Hematopoietic multipotent progenitor cell treated with erythropoietin and hydrocortisone succinate and interleukin-3 and kit ligand, for 4 days (in vitro differentiated cells): Measurements from ENCODE around the gene PTRH1.
A peak's percentile ranks its signal among the peaks of the same experiment; 100 is the strongest.

Experiments
- DNase-seq: peaks from one replicate; pipeline ENCODE4 v3.0.0-alpha.2; 2015

PTRH1 gene

DNA sequence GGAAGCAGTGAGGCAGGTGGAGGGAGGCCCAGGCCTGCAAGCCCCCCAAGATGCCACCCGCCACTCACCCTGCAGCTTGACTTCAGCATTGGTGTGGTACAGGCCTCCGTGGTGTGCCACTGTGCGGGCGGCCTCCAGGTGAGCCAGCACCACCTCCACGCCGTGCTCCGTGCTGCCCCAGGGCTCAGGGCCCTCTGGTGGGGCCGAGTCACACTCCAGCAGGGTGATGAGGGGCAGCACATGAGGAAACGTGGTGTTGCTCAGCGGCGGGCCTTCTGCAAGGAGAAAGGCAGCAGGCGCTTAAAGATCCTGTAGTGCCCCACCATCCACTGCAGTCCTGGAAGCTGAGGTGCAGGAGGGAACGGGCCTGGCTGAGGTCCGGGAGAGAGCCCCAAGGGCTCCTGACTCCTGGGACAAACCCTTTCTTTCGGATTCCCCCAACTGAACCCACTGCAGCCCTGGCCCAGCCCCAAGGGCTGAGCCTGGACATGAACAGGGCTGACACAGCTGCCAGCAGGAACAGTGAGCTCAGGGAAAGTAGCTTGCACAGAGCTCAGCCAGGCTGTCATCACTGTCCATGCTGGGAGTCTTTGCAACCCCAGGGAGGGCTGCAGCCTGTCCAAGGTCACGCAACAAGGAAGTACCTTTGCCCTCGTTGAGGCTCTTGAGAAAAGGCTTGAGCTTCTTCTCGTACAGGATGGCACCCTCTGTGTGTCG, 24.3 kb upstream of the PTRH1 start:
- DNase-seq: no peak

- no peak for DNase-seq
These were observed 23.2 kb upstream of the PTRH1 start for GRCh38 chr9:127738666-127739065.

DNA sequence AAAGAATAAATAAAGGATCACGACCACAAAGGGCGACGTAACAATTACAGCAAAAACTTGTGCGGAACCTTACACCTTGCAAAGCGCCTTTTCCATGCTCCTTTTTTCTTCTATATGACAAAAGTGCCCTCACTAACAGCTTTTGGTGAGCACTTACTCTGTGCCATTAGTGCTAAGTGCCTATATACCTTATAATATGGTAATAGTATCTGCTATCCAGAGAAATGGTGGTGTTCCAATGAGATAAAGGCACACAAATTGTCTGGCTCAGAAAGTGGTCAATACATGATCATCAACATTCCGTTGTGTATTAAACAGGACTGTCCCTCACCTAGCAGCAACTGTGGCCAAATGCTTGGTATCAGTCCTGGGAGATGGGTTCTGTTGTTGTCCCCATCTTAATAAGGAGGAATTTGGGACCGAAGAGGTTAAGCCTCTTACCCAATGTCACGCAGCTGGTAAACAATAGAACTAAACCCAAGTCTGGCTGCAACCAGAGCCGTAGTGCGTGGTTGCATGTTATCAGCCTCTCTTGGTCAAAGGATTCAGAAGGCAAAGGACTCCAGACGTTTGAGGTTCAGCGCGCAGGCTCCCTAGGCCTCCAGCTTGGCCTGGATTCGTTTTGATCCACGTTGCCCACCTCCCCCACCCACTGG, 20.2 kb upstream of the PTRH1 start:
- no peak for DNase-seq

DNA sequence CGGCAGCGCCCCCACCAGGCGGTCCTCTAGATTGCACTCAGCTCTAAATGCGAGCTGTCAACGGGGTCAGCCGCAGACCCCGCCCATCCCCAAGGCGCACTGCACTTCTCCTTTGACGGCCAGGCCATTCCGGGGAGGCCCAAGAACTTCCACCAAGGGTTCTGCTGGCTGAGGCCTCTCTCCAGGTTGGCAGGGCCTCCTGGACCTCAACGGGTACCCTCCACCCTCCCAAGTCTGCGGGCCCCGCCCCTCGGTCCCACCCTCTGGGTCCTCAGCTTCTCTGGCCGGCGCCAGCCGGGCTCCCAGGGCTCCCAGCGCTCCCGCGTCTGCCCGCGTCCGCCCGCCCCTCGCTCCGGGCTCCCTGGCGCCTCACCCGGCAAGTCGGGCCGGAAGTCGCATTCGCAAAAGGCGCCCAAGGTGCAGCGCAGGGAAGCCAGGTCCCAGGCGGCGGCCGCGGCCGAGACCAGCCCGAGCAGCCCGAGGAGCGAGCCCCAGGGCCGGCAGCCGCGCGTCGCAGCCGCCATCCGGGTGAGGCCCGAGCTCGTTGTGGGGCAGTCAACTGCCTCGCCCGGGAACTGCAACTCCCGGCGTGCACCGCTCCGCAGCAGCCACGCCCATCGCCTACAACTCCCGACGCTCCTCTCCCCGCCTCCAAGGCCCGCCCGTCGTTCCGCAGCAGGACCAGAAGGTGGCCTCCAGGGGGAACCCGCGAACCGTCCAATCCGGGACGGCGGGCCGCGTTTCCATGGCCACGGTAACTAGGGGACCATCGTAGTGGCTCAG, 19.5 kb upstream of the PTRH1 start, which contains the start of gene TOR2A:
Gene TOR2A (minus strand): TSS at position 548 of the 783 bp plus-strand sequence. CDS start 24 bp downstream, at position 524.
- peak; percentile 99 for DNase-seq

DNA sequence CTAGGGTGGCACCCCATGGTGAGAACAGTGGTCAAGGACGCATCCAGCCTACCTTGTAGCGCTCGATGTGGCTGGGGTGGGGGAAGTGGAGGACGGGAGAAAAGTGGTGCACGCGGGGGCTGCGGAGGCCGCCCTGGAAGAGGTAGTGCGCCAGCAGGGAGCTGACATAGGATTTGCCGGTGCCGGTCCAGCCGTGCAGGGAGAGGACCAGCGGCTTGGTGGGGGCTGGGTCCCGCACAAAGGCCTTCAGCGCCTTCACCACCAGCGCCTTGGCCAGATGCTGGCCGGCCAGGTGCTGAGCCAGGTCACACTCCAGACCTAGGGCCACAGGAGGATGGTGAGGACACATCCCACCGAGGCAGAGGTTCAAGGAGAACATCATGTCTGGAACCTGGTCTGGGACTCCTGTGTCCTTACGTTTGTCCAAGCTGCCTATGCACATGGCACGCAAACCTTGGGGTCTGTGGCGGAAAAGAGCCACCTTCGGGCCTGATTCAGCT, 18.8 kb upstream of the PTRH1 start:
- DNase-seq: no peak

- no peak for DNase-seq
These were observed 18.2 kb upstream of the PTRH1 start for GRCh38 chr9:127733614-127734013.

- DNase-seq: no peak
These were observed 17.0 kb upstream of the PTRH1 start for GRCh38 chr9:127732444-127732843.

GRCh38 chr9:127731938-127732337, 16.5 kb upstream of the PTRH1 start:
- DNase-seq: no peak

- no peak for DNase-seq
These were observed 15.4 kb upstream of the PTRH1 start for GRCh38 chr9:127730799-127731410.

DNA sequence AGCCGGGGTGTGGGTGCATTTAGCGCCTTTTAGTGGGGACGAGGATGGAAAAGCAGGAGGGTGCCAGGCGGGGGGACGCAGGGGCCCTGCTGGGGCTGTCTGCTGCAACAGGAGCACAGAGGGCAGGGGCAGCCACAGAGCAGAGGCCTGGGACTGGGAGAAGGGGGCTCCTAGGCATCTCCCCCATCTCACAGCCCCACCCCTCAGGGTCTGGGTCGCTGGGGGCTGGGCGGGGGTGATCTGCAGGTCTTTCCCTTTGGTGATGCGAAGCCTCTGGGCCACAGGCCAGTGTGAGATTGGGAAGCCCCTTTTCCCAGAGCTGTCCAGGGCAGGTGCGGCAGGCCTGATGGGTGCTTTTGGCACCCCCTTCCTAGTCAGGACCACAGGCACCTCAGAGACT, 14.8 kb upstream of the PTRH1 start:
- DNase-seq: no peak

DNA sequence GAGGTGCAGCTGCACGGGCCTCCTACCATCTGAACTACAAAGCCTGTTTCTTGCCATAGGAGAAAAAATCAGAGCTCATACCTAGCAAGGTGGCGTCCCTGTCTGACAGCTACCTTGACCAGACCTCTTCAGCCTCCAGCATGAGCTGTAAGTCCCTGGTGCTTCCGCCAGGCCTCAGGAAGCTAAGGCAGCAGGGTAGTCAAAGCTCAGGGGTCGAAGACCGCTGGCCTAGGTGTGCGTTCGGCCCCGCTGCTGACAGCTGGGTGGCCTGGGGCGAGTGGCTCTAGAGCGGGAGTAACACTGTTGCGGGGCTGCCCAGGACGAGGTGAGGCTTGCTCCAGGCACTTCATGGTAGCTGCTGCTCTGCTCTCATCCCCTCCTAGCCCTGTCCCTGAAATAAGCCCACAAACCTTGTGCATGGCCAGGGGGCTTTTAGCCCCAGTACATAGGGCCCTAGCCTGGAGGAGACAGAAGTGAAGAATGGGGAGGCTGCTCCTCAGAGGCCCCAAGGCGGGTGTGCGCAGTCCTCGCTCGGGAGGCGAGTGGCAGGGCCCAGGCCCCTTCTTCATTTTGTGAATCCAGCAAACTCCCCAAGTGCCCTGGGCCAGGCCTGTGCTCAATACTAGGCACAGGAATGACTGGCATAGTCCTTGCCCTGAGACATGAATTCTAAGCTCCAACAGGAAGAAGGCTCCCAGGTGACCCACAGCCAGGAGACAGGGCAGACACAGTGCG, 14.2 kb upstream of the PTRH1 start:
- no peak for DNase-seq

DNA sequence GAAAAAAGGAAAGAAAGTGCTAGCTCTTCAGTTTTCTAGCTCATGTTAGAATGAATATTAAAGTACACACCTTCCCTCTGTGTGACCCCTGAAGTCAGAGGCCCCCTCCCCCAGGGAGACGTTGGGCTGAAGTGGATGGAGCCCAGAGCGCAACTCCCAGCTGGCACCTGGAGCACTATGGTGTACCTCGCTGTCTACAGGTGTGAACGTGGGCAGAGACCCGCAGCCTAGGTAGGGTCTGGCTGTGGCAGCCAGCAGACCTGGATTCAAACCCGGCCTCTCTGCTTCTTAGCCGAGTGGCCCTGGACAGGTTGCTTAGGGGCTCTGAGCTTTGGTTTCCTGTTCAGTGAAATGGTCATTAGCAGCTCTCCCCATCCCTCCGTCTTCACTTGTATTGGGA, 13.3 kb upstream of the PTRH1 start:
- DNase-seq: no peak

DNA sequence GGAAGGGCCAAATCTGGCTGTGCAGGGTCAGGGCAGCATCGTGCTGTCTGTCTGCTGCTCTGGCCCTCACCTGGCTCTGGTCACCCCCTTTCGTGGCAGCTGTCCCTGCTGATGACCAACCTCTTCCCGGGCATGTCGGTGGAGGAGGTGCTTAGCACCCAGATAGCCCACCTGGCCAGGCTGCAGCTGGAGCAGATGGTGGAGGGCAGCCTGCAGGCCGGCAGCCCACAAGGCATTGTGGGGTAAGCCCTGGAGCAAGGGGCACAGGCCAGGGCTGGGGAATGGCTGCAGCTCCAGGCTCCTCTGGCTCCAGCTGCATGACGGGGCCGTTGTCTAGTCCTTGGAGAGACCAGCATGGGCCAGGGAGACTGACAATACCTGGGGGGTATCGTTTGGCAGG, 11.4 kb upstream of the PTRH1 start:
- no peak for DNase-seq

DNA sequence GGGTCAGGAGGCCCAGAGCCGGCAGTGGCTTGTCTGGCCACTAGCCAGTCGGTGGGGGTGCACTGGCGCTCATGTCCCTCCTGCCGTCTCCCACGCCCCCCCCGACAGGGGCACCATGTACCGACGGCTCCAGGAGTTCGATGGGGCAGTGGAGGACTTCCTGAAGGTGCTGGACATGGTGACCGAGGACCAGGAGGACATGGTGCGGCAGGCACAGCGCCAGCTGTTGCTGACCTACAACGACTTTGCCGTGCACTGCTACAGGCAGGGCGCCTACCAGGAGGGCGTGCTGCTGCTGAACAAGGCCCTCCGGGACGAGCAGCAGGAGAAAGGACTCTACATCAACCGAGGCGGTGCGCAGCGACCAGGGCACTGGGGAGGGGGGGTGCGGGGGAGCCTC, 8.5 kb upstream of the PTRH1 start:
- DNase-seq: no peak

GRCh38 chr9:127723444-127723843, 8.0 kb upstream of the PTRH1 start:
- no peak for DNase-seq

- DNase-seq: no peak
These were observed 7.5 kb upstream of the PTRH1 start for GRCh38 chr9:127723013-127723412.

DNA sequence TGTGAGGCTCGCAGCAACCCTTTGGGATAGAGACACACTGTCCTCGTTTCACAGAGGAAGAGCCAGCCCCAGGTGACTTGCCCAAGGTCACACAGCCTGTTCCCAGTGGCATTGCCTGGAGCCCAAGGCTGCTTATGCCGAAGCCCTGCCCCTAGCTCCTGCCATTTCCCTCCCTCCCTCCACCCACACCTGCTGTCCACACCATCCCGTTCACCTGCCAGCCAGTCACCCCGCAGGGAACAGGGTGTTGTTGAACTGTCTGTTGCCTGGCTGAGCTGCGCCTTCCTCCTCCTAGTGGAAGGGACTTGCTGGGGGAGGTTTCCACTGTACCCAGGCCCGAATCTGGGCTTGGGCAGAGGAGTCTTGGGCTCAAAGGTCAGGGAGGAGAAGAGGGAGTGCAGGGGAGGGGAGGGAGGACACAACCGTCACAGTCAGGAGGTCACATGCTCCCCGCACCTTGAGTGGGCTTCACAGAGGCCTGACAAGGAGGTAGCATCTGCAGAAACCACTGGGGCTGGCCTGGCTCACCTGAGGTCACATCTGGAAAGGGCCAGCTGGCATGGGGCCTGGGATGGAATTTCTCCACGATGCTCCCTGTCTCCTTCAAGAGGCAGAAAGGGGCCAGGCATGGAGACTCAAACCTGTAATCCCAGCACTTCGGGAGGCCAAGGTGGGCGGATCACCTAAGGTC, 6.7 kb upstream of the PTRH1 start:
- DNase-seq: no peak

DNA sequence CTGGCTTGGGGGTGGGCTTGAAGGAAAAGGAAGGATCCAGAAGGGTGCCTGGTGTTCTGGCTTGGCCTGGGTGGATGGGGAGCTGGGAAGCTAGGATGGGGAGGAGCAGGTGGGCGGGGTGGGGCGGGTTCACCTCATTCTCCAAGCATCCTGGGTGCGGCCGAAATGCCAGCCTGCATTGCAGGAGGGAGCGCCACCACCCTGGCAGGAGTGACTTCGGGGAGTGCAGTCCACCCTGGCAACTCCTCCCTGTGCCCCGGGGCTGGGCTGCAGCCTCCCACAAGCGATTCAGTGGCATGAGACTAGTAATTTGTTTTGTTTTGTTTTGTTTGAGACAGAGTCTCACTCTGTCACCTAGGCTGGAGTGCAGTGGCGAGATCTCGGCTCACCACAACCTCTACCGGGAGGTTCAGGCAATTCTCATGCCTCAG, 5.9 kb upstream of the PTRH1 start:
- DNase-seq: no peak

DNA sequence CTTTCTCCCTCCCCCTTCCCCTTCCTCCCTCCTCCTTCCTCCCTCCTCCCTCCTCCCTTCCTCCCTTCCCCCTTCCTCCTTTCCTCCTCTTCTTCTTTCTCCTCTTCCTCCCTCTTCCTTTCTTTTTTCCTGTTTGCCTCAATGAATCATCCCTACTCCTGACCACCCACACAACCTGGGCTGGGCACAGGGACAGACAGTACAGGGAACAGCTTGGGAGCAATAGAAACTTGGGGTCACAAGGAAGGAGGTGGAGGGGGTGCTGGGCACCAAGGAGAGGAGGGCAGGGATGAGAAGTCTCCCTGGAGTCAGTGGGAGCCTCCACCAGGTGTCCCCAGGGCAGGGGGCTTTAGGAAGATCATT, 5.4 kb upstream of the PTRH1 start:
- DNase-seq: no peak

DNA sequence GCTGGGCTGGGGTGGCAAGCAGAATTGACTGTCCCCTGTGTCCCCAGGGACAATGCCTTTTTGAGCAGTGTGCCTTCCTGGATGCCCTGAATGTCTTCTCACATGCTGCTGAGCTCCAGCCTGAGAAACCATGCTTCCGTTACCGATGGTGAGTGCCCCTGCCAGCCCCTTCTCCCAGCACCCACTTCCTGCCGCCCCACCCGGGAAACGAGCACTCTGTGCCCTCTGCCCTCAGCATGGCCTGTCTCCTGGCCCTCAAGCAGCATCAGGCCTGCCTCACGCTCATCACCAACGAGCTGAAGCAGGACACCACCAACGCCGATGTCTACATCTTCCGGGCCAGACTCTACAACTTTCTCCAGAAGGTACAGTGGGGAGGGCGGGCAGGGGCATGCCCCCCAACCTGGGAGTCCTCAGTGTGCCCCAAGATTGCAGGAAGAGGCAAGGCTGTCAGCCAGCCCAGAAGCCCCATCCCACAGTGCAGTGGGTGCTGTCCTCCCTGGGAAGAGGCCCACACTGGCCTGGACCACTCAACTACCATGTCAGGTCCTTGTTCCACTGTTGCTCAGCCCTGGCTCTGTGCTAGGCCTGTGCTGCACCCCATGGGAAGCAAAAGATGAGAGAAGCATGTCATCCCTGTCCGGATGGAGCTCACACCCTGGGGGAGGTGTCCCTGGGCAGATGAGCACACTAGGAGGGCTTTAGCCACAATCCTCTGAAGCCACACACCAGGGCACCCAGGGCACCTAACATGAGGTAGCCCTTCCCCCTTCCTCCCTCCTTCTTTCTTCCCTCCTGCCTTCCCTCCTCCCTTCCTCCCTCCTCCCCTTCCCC, 4.8 kb upstream of the PTRH1 start:
- no peak for DNase-seq

DNA sequence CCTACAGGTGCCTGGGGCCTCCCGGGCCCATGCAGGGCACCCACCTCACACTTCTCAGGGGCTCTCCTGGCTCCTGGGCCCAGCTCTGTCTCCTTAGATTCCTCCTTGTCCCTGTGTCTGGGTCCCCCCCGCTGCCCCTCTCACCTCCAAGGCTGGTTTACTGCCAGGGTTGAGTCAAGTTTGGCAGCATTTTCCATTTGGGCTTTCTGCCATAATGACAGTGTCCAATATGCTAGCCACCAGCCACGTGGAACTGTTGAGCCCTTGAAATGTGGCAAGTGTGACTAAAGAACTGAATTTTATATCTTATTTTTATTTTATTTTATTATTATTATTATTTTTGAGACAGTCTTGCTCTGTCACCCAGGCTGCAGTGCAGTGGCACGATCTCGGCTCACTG, 2.3 kb upstream of the PTRH1 start:
- DNase-seq: no peak
